Activated naive CD8-positive, alpha-beta T cell treated with anti-CD3 and anti-CD28 coated beads for 36 hours (primary cell): ENCODE results near the gene DUSP19. TPM values are rescaled to one million over a fixed set of nuclear protein-coding genes. Genes with fewer than 3 reads are reported as not detected.
A peak's percentile ranks its signal among the peaks of the same experiment; 100 is the strongest.
"Not testable (repeated sequence)": the region's sequence is repeated elsewhere in the genome, so short reads cannot be mapped to it uniquely, and the experiment has no call there.

Source experiments
- DNase-seq: peaks from one replicate; pipeline ENCODE4 v3.0.0; 2021
- H3K27ac Mint-ChIP-seq: one replicate; pipeline ENCODE4 v1.8.0; 2022; ENCODE audit warnings: mild to moderate bottlenecking, moderate library complexity, mixed read lengths
- H3K27me3 Mint-ChIP-seq: one replicate; pipeline ENCODE4 v1.8.0; 2022; ENCODE audit warnings: mild to moderate bottlenecking, mixed read lengths
- H3K36me3 Mint-ChIP-seq: one replicate; pipeline ENCODE4 v1.8.0; 2021; ENCODE audit warnings: mild to moderate bottlenecking, mixed read lengths
- H3K4me1 Mint-ChIP-seq: one replicate; pipeline ENCODE4 v1.8.0; 2021; ENCODE audit warnings: mixed read lengths
- H3K4me3 Mint-ChIP-seq: one replicate; pipeline ENCODE4 v1.8.0; 2022; ENCODE audit warnings: mild to moderate bottlenecking, moderate library complexity, mixed read lengths
- H3K9me3 Mint-ChIP-seq: one replicate; pipeline ENCODE4 v1.8.0; 2022; ENCODE audit warnings: mixed read lengths
- total RNA-seq, 2 experiments: library from RNA; stranded (reverse); gene quantifications; one replicate each; pipeline ENCODE4 v1.2.3, GENCODE V29; 2021

Gene DUSP19
- total RNA-seq, 2 experiments from 2014 or later = 2.0 to 2.9 TPM

GRCh38 chr2:183047486-183048125 is 30.9 kb upstream of the DUSP19 start:
- not testable (repeated sequence) for H3K4me1 Mint-ChIP-seq, DNase-seq, H3K36me3 Mint-ChIP-seq, H3K27ac Mint-ChIP-seq, H3K4me3 Mint-ChIP-seq, H3K9me3 Mint-ChIP-seq
- H3K27me3 Mint-ChIP-seq = peaks cover 38% of the 10 kb centered on the region

- Mint-ChIP-seq H3K4me1 (no peaks in the 10 kb centered on the region), H3K9me3 (peaks cover 5% of the 10 kb centered on the region), H3K4me3 (no peak overlapping the region), H3K36me3 (no peaks in the 10 kb centered on the region), H3K27me3 (peaks cover 27% of the 10 kb centered on the region), H3K27ac (no peak overlapping the region)
- DNase-seq = no peak
Measured at GRCh38 chr2:183049420-183049819, 29.1 kb upstream of the DUSP19 start.

GRCh38 chr2:183057333-183057985 is 21.1 kb upstream of the DUSP19 start:
- DNase-seq = no peak
- Mint-ChIP-seq H3K9me3 (no peaks in the 10 kb centered on the region), H3K4me3 (no peak overlapping the region), H3K27me3 (peaks cover 35% of the 10 kb centered on the region), H3K36me3 (no peaks in the 10 kb centered on the region), H3K27ac (no peak overlapping the region), H3K4me1 (no peaks in the 10 kb centered on the region)

- H3K4me1 Mint-ChIP-seq = no peaks in the 10 kb centered on the region
- no peaks in the 10 kb centered on the region for H3K36me3 Mint-ChIP-seq
- peaks cover 43% of the 10 kb centered on the region for H3K27me3 Mint-ChIP-seq
- DNase-seq = no peak
- no peaks in the 10 kb centered on the region for H3K9me3 Mint-ChIP-seq
- no peak overlapping the region for H3K27ac Mint-ChIP-seq
- H3K4me3 Mint-ChIP-seq = no peak overlapping the region
Measured at GRCh38 chr2:183059561-183059960, 19.0 kb upstream of the DUSP19 start.

GRCh38 chr2:183060571-183061231 is 17.8 kb upstream of the DUSP19 start:
- H3K4me1 Mint-ChIP-seq = no peaks in the 10 kb centered on the region
- H3K4me3 Mint-ChIP-seq = no peak overlapping the region
- no peaks in the 10 kb centered on the region for H3K36me3 Mint-ChIP-seq
- peaks cover 49% of the 10 kb centered on the region for H3K27me3 Mint-ChIP-seq
- no peak overlapping the region for H3K27ac Mint-ChIP-seq
- no peaks in the 10 kb centered on the region for H3K9me3 Mint-ChIP-seq
- DNase-seq = no peak

- no peak for DNase-seq
- Mint-ChIP-seq H3K27me3 (peaks cover 52% of the 10 kb centered on the region), H3K27ac (no peak overlapping the region), H3K9me3 (no peaks in the 10 kb centered on the region), H3K36me3 (no peaks in the 10 kb centered on the region), H3K4me1 (no peaks in the 10 kb centered on the region), H3K4me3 (no peak overlapping the region)
Measured at GRCh38 chr2:183063083-183063482, 15.5 kb upstream of the DUSP19 start.

- DNase-seq = no peak
- no peaks in the 10 kb centered on the region for H3K4me1 Mint-ChIP-seq
- no peak overlapping the region for H3K27ac Mint-ChIP-seq
- no peak overlapping the region for H3K4me3 Mint-ChIP-seq
- no peaks in the 10 kb centered on the region for H3K9me3 Mint-ChIP-seq
- peaks cover 53% of the 10 kb centered on the region for H3K27me3 Mint-ChIP-seq
- H3K36me3 Mint-ChIP-seq = no peaks in the 10 kb centered on the region
Measured at GRCh38 chr2:183068561-183068960, 10.0 kb upstream of the DUSP19 start.

- Mint-ChIP-seq H3K9me3 (no peaks in the 10 kb centered on the region), H3K4me3 (no peak overlapping the region), H3K27me3 (peaks cover 46% of the 10 kb centered on the region), H3K27ac (no peak overlapping the region), H3K4me1 (no peaks in the 10 kb centered on the region), H3K36me3 (no peaks in the 10 kb centered on the region)
- DNase-seq = no peak
Measured at GRCh38 chr2:183069174-183069573, 9.4 kb upstream of the DUSP19 start.

- H3K36me3 Mint-ChIP-seq = no peaks in the 10 kb centered on the region
- no peak overlapping the region for H3K27ac Mint-ChIP-seq
- H3K9me3 Mint-ChIP-seq = no peaks in the 10 kb centered on the region
- no peak overlapping the region for H3K4me3 Mint-ChIP-seq
- no peaks in the 10 kb centered on the region for H3K4me1 Mint-ChIP-seq
- H3K27me3 Mint-ChIP-seq = peaks cover 36% of the 10 kb centered on the region
- no peak for DNase-seq
Measured at GRCh38 chr2:183070942-183071844, 7.4 kb upstream of the DUSP19 start.

- H3K36me3 Mint-ChIP-seq = no peaks in the 10 kb centered on the region
- H3K4me3 Mint-ChIP-seq = no peak overlapping the region
- H3K9me3 Mint-ChIP-seq = no peaks in the 10 kb centered on the region
- H3K27ac Mint-ChIP-seq = no peak overlapping the region
- H3K27me3 Mint-ChIP-seq = peaks cover 35% of the 10 kb centered on the region
- no peaks in the 10 kb centered on the region for H3K4me1 Mint-ChIP-seq
- no peak for DNase-seq
Measured at GRCh38 chr2:183072177-183072576, 6.4 kb upstream of the DUSP19 start.

GRCh38 chr2:183078163-183078463 is 434 bp upstream of the DUSP19 start:
- Mint-ChIP-seq H3K4me3 (peak overlapping the region; percentile 90), H3K36me3 (no peaks in the 10 kb centered on the region), H3K27ac (no peak overlapping the region), H3K4me1 (peaks cover 11% of the 10 kb centered on the region), H3K27me3 (peaks cover 15% of the 10 kb centered on the region), H3K9me3 (no peaks in the 10 kb centered on the region)
- DNase-seq = no peak

- Mint-ChIP-seq H3K27me3 (peaks cover 12% of the 10 kb centered on the region), H3K4me1 (peaks cover 11% of the 10 kb centered on the region), H3K4me3 (peak overlapping the region; percentile 90), H3K27ac (no peak overlapping the region), H3K36me3 (no peaks in the 10 kb centered on the region), H3K9me3 (no peaks in the 10 kb centered on the region)
- DNase-seq = no peak
Measured at GRCh38 chr2:183079139-183079775, 710 bp downstream of the DUSP19 start.

GRCh38 chr2:183081911-183082310 is 3.4 kb downstream of the DUSP19 start:
- no peak overlapping the region for H3K27ac Mint-ChIP-seq
- DNase-seq = no peak
- no peaks in the 10 kb centered on the region for H3K36me3 Mint-ChIP-seq
- H3K9me3 Mint-ChIP-seq = no peaks in the 10 kb centered on the region
- H3K4me3 Mint-ChIP-seq = no peak overlapping the region
- H3K4me1 Mint-ChIP-seq = peaks cover 11% of the 10 kb centered on the region
- H3K27me3 Mint-ChIP-seq = peaks cover 12% of the 10 kb centered on the region

- Mint-ChIP-seq H3K36me3 (no peaks in the 10 kb centered on the region), H3K27me3 (no peaks in the 10 kb centered on the region), H3K27ac (no peak overlapping the region), H3K4me1 (no peaks in the 10 kb centered on the region), H3K9me3 (no peaks in the 10 kb centered on the region), H3K4me3 (no peak overlapping the region)
- DNase-seq = no peak
Measured at GRCh38 chr2:183088061-183088460, 9.5 kb downstream of the DUSP19 start.
